ENCODE results near the gene STEAP2.

DNA sequence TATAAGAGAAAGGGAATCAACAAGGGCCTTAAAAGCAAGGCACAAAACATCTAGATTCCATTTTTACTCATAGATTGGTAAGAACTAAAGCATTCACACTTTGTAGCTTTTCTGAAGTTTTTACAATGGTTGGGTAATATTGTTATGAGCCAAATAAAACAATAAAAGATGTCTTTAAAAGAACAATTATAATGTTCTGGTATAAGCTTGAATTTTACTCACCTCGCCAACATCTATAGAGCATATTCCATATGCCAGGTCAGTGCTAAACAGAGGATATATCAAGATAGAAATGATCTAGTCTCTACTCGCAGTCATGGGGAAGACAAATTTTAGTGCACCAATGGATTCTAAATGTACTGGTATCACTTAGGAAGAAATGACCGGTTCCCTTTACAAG is 45.4 kb upstream of the STEAP2 start:
- TF ChIP-seq, protein P1, sequence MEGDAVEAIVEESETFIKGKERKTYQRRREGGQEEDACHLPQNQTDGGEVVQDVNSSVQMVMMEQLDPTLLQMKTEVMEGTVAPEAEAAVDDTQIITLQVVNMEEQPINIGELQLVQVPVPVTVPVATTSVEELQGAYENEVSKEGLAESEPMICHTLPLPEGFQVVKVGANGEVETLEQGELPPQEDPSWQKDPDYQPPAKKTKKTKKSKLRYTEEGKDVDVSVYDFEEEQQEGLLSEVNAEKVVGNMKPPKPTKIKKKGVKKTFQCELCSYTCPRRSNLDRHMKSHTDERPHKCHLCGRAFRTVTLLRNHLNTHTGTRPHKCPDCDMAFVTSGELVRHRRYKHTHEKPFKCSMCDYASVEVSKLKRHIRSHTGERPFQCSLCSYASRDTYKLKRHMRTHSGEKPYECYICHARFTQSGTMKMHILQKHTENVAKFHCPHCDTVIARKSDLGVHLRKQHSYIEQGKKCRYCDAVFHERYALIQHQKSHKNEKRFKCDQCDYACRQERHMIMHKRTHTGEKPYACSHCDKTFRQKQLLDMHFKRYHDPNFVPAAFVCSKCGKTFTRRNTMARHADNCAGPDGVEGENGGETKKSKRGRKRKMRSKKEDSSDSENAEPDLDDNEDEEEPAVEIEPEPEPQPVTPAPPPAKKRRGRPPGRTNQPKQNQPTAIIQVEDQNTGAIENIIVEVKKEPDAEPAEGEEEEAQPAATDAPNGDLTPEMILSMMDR (IDR thresholded peaks at IDR 0.05), result no peak
- TF ChIP-seq POLR2AphosphoS5 (IDR thresholded peaks at IDR 0.05), result no peak

Data from sigmoid colon (tissue), 4 donors.